ENCODE data around the gene OR6B2.

Gene OR6B2

DNA sequence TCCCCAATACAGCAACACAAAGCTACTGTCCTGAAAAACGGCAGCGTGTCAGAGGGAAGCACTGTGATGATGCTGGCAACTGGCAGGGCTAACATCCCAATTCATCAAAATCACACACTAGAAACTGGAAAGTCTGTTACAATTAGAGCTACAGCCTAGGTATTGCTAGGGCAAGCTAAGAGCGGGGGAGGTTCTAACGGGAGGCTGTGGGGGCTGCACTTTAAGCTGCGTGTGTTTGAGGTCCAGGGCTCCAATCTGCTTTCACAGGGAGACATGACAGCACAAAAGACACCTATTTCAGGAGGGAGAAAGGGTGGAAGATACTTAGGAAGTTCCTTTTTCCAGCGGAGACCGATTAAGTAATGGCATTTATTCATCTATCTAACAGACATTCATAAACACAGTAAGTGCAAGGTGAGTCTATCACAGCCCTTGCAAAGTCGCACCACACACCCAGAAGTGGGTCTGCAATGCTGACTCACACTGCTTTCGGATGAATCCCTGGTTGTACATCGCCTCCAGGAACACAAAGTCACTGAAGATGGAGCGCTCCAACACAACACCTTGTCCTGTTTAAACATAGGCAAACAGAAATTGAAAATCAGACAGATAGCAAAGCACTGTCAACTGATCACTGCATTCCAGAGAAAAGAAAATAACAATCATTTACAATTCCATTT, 12.0 kb downstream of the OR6B2 start:
- FAIRE-seq (no peak), DNase-seq (ENCODE audit: insufficient read length, low spot score) (no peak)
- TF ChIP-seq, protein P1, sequence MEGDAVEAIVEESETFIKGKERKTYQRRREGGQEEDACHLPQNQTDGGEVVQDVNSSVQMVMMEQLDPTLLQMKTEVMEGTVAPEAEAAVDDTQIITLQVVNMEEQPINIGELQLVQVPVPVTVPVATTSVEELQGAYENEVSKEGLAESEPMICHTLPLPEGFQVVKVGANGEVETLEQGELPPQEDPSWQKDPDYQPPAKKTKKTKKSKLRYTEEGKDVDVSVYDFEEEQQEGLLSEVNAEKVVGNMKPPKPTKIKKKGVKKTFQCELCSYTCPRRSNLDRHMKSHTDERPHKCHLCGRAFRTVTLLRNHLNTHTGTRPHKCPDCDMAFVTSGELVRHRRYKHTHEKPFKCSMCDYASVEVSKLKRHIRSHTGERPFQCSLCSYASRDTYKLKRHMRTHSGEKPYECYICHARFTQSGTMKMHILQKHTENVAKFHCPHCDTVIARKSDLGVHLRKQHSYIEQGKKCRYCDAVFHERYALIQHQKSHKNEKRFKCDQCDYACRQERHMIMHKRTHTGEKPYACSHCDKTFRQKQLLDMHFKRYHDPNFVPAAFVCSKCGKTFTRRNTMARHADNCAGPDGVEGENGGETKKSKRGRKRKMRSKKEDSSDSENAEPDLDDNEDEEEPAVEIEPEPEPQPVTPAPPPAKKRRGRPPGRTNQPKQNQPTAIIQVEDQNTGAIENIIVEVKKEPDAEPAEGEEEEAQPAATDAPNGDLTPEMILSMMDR (IDR thresholded peaks at IDR 0.05; ENCODE audit: insufficient read depth, missing control alignments): no peak

DNA sequence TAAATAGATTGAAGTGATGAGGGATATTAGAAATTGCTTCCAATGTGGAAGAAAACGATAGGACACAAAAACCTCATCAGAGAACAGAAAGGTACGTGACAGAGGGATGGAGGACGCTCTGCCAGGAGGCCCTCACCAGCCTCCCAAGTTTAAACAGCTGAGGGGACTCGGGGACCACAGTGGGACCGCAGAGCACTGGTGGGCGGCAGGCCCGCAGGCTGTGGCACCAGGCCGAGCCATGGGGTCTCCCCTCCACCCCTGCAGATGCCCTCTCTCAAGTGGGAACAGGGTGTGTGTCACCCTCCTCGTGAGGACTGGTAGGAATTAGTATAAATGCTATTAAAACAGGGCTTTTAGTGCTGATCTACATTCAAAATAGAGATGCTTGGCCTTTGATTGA, 15.9 kb downstream of the OR6B2 start:
- DNase-seq (ENCODE audit: insufficient read length, low spot score): no peak
- FAIRE-seq: no peak
- TF ChIP-seq, protein P1 (IDR thresholded peaks at IDR 0.05; ENCODE audit: insufficient read depth, missing control alignments): no peak

DNA sequence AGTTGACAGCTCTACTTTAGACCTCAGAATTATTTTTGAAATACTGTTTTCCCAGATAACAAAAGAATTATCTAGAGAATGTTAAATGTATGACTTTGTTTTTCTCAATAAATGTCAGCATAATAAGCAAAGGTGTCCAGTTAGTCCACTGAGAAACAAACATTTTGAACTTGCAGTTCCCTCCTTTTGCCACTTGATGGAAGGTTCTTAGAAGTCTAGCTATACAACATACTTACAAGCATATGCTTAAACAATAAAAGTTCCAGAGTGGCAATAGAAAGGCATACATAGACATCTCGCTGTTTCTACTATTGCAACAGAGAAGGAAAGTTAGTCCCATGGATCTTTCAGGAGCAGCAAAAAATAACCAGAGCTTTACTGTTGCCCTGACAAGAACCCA, 16.9 kb downstream of the OR6B2 start:
- FAIRE-seq (no peak), DNase-seq (ENCODE audit: insufficient read length, low spot score) (no peak)
- TF ChIP-seq, protein P1 (IDR thresholded peaks at IDR 0.05; ENCODE audit: insufficient read depth, missing control alignments): no peak

DNA sequence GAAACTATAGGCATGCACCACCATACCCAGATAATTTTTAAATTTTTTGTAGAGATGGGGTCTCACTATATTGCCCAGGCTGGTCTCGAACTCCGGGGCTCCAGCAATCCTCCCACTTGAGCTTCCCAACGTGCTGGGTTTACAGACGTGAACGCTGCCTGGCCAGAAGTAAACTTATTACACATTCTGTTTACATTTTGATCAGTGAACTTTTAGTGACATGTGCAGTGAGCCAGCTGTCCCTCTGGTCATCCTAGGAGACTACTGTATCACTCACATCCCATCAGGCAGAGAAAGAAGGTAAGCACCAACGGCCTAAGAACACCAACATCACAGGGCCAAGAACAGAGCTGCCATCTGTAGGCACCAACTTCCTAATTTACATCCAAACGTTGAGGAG, 27.2 kb downstream of the OR6B2 start:
- no peak for FAIRE-seq
- TF ChIP-seq, protein P1 (IDR thresholded peaks at IDR 0.05; ENCODE audit: insufficient read depth, missing control alignments): no peak
- no peak for DNase-seq (ENCODE audit: insufficient read length, low spot score)

DNA sequence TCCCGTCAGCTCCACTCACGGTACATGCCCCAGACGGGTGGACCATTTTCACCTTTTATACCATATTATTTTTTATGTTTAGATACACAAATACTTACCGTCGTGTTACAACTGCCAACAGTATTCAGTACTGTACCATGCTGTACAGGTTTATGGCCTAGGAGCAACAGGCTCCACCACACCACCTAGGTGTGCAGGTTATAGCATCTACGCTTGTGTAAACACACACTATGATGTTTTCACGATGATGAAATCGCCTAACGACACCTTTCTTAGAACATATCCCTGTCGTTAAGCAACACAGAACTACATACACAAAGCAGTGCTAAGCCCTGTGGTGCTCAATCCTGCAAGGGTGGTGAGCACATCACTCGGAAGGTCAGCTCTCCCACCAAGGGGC, 29.6 kb downstream of the OR6B2 start:
- FAIRE-seq (no peak), DNase-seq (ENCODE audit: insufficient read length, low spot score) (no peak)
- TF ChIP-seq, protein P1 (IDR thresholded peaks at IDR 0.05; ENCODE audit: insufficient read depth, missing control alignments): no peak

DNA sequence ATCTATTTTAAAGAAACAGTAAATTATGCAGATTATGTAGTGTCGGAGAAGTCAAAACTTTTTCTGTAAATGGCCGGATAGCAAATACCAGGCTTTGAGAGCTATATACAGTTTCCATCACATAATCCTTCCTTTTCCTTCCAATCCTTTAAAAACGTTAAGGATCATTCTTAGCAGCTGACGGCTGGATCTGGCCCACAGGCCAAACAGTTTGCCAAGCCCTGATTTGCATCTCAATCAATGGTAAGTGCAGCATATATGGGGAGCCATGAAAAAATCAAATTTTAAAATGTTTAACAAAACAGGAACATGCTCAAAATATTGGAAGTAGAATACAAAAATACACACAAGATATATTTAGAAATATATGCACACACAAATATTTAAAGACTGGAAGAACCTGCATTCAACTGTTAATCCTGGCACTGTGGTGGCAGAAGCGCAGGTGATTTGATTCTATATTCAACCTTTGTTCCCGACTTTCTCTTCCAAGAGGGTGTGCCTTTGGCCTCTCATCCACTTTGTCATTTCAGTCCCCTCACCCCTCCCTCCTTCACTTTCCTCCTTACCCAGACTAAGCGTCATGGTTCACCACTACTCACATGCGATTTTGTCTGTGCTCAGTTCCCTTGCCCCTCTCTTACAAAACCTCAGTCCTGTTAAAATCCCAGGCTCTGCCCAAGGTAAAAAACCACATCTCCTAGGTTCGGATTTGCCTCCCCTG, 32.4 kb downstream of the OR6B2 start:
- no peak for FAIRE-seq
- TF ChIP-seq, protein P1 (IDR thresholded peaks at IDR 0.05; ENCODE audit: insufficient read depth, missing control alignments): no peak
- DNase-seq (ENCODE audit: insufficient read length, low spot score): no peak

DNA sequence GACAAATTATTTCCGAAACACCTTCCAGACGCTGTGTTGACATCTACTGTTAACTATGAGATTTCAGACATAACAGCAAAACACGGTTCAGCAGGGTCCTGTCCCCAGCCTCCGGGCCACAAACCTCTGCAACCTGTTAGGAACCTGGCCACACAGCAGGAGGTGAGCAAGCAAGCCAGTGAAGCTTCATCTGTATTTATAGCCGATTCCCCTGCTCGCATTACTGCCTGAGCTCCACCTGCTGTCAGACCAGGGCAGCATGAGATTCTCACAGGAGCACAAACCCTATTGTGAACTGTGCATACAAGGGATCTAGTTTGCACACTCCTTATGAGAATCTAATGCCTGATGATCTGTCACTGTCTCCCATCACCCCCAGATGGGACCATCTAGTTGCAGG, 36.1 kb downstream of the OR6B2 start:
- FAIRE-seq (no peak), DNase-seq (ENCODE audit: insufficient read length, low spot score) (no peak)
- TF ChIP-seq, protein P1 (IDR thresholded peaks at IDR 0.05; ENCODE audit: insufficient read depth, missing control alignments): no peak
